B cell (primary cell): Measurements from ENCODE around the gene RUBCNL. TPM values are rescaled to one million over a fixed set of nuclear protein-coding genes. Genes with fewer than 3 reads are reported as not detected.

Source experiments
- ATAC-seq: fragments of 200-7000 bp; cut with Tn5 transposase; one replicate; pipeline ENCODE4 v1.10.0; 2021; ENCODE audit warnings: low read depth, mild to moderate bottlenecking, moderate number of reproducible peaks, moderate library complexity
- CTCF ChIA-PET: fragments of 350-600 bp; sonication (Branson Sonifier 250); formaldehyde crosslinking; loops from one replicate; lab custom pipeline; 2021; ENCODE audit warnings: antibody characterized with exemption, inconsistent platforms; lab: Charles Lee
- POLR2A ChIA-PET: fragments of 350-600 bp; sonication (Branson Sonifier 250); formaldehyde crosslinking; loops from one replicate; lab custom pipeline; 2021; ENCODE audit warnings: antibody characterized with exemption; lab: Charles Lee
- DNase-seq: peaks from one replicate; pipeline ENCODE4 v3.0.0; 2013
- H2AFZ ChIP-seq: 2 replicates; pipeline ENCODE4 v1.6.1; 2012; ENCODE audit warnings: mild to moderate bottlenecking, low read depth, low read length; ENCODE audit not compliant: insufficient read depth, poor library complexity, severe bottlenecking
- H3K27ac ChIP-seq, 2 donors: 1 replicate in 1 of 2; 2 replicates in 1 of 2; pipeline ENCODE4 v1.5.1; 2012 to 2013; ENCODE audit warnings: low read length in 2 of 2, mild to moderate bottlenecking in 2 of 2, moderate library complexity in 1 of 2
- H3K27me3 ChIP-seq, 4 experiments: fragments of 200-600 bp in 1 of 4; sonication (generic) in 1 of 4; replicated peaks in 1 of 4; 1 replicate in 2 of 4; 2 replicates in 2 of 4; pipeline versions ENCODE4 v1.6.1 to v1.7.0; 2013 to 2016; ENCODE audit warnings: low read length in 3 of 4, mild to moderate bottlenecking in 2 of 4, mixed read lengths in 1 of 4, moderate library complexity in 1 of 4; ENCODE audit not compliant: insufficient read depth in 4 of 4, control insufficient read depth in 3 of 4; ENCODE audit errors: control extremely low read depth in 1 of 4
- H3K36me3 ChIP-seq, 2 experiments: replicated peaks in 1 of 2; 1 replicate in 1 of 2; 2 replicates in 1 of 2; pipeline versions ENCODE4 v1.6.1 to v1.7.1; 2013; ENCODE audit warnings: low read length in 1 of 2; ENCODE audit not compliant: insufficient read depth in 2 of 2, control insufficient read depth in 1 of 2; ENCODE audit errors: control extremely low read depth in 1 of 2, extremely low read depth in 1 of 2
- H3K4me1 ChIP-seq, 2 donors: fragments of 200-600 bp in 1 of 2; sonication (generic) in 1 of 2; 1 replicate in 1 of 2; 2 replicates in 1 of 2; pipeline versions ENCODE4 v1.5.1 to v1.6.1; 2013 to 2017; ENCODE audit warnings: low read length in 2 of 2; ENCODE audit not compliant: control insufficient read depth in 2 of 2, insufficient read depth in 2 of 2
- H3K4me2 ChIP-seq: replicated peaks from 2 replicates; pipeline ENCODE3; 2012; ENCODE audit warnings: mild to moderate bottlenecking, low read depth, low read length; ENCODE audit not compliant: poor library complexity, severe bottlenecking
- H3K4me3 ChIP-seq, 5 experiments: fragments of 200-600 bp in 1 of 5; sonication (generic) in 1 of 5; 1 replicate in 3 of 5; 2 replicates in 2 of 5; pipeline versions ENCODE4 v1.5.1 to v1.7.0; 2011 to 2016; ENCODE audit warnings: low read length in 4 of 5, mild to moderate bottlenecking in 4 of 5, low read depth in 2 of 5, control low read depth in 1 of 5, moderate library complexity in 1 of 5; ENCODE audit not compliant: insufficient read depth in 1 of 5; ENCODE audit errors: control extremely low read depth in 1 of 5, extremely low read depth in 1 of 5
- H3K79me2 ChIP-seq: fragments of 200-600 bp; sonication (generic); one replicate; pipeline ENCODE4 v1.6.0; 2016; ENCODE audit warnings: low read length; ENCODE audit not compliant: control insufficient read depth, insufficient read depth
- H3K9ac ChIP-seq: fragments of 200-600 bp; sonication (generic); 2 replicates; pipeline ENCODE4 v1.6.1; 2017; ENCODE audit warnings: mild to moderate bottlenecking, low read length, moderate library complexity
- H3K9me3 ChIP-seq, 3 donors: one replicate each; pipeline versions ENCODE4 v1.6.1 to v1.7.1; 2013; ENCODE audit warnings: low read length in 2 of 3; ENCODE audit not compliant: control insufficient read depth in 2 of 3, insufficient read depth in 1 of 3; ENCODE audit errors: control extremely low read depth in 1 of 3
- H4K20me1 ChIP-seq: 2 replicates; pipeline ENCODE4 v1.6.0; 2012; ENCODE audit warnings: mild to moderate bottlenecking, low read length; ENCODE audit not compliant: insufficient read depth, control insufficient read depth, poor library complexity, severe bottlenecking
- H3K27ac Mint-ChIP-seq: one replicate; pipeline ENCODE4 v1.8.0; 2021; ENCODE audit warnings: mixed read lengths
- H3K27me3 Mint-ChIP-seq: one replicate; pipeline ENCODE4 v1.8.0; 2021; ENCODE audit warnings: mixed read lengths
- H3K4me1 Mint-ChIP-seq: one replicate; pipeline ENCODE4 v1.8.0; 2021; ENCODE audit warnings: mixed read lengths
- H3K4me3 Mint-ChIP-seq: one replicate; pipeline ENCODE4 v1.8.0; 2021; ENCODE audit warnings: mixed read lengths
- H3K9me3 Mint-ChIP-seq: one replicate; pipeline ENCODE4 v1.8.0; 2022; ENCODE audit warnings: mixed read lengths; ENCODE audit not compliant: insufficient read depth
- EZH2 ChIP-seq: IDR thresholded peaks from 2 replicates; pipeline ENCODE4 v1.6.1; 2012; ENCODE audit warnings: borderline replicate concordance, low read depth, mild to moderate bottlenecking, moderate library complexity, low read length; ENCODE audit not compliant: insufficient read depth, poor library complexity, severe bottlenecking
- WGBS: methylation state at CpG from one replicate; pipeline ENCODE4 v1.1.5; 2013; ENCODE audit warnings: missing lambda C conversion rate; ENCODE audit not compliant: insufficient coverage; 5-methylcytosine and 5-hydroxymethylcytosine counted together
- intact Hi-C: fragments of 100-400 bp; cut with micrococcal nuclease; formaldehyde crosslinking; loops from one replicate; pipeline ENCODE4 v1.10.0; 2022
- polyA plus RNA-seq: library from polyadenylated mRNA; depleted of rRNA; stranded (reverse); fragments of >200 nt; gene quantifications from 2 replicates; pipeline ENCODE4 v1.2.3, GENCODE V29; 2012
- total RNA-seq, 2 donors: library from RNA; stranded (reverse); fragments of 120-200 nt in 1 of 2; gene quantifications; 1 replicate in 1 of 2; 2 replicates in 1 of 2; pipeline versions ENCODE4 v1.2.3 to v1.2.4, GENCODE V29; 2013 to 2022
- TF ChIP-seq, protein P1 (sequence below): fragments of 200-600 bp; IDR thresholded peaks from one replicate; pipeline ENCODE4 v1.8.0; 2022; ENCODE audit warnings: antibody characterized with exemption, mild to moderate bottlenecking

Gene RUBCNL
- total and polyA plus RNA-seq, 2 donors (not counting 1 experiment from before 2014, with no cell fraction given), result 185 to 370 TPM

DNA sequence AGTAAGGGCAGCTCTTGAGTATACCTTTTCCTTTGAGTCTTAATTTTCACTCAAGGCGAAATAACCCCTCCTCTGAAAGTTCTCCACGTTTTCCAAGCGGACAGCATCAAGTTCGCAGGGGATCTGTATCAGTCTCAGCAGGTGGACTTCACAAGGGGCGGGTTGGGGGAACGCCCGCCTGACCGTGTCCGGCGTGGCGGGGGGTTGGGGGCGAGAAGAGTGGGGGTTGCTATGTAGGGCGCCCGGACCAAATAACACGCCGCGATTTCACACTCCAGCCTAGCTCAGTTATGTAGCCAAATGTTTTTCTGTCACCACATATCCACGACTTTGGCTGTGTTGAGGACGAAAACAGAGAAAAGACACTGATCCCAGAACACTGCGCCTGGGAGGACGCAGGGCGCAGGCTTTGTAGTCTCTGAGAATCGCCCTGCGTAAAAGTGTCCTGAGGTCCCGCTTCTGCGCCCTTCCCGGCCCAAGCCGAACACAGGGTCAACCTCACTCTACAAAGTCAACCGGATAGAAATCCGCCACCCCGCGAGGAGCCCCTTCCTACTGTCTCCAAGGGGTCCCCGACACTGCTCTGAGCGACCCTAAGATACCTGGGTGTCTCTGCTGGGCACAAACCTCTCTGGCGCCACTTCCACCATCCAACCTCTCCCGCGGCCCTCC, 524 bp downstream of the RUBCNL start:
- ChIA-PET CTCF (interaction anchor here (1.1 to 5.5 kb wide), 7 partner anchors 12 to 227 kb away, joined by 3 to 113 read pairs (median 5); no protein-coding TSS in a partner anchor), POLR2A (interaction anchor here (0.9 to 2.6 kb wide), 5 partner anchors 10 to 23 kb away, joined by 3 to 50 read pairs (median 12); no protein-coding TSS in a partner anchor)
- Mint-ChIP-seq H3K4me1 (peaks cover 57% of the 10 kb centered on the region), H3K4me3 (peak overlapping the region; percentile 92), H3K9me3 (no peaks in the 10 kb centered on the region), H3K27ac (peak overlapping the region; percentile 84), H3K27me3 (no peaks in the 10 kb centered on the region)
- intact Hi-C loops, result loop anchor here (1.0 to 10.0 kb wide), 7 partner anchors 9 to 598 kb away; no protein-coding TSS in a partner anchor
- peak overlapping the region; percentile 77 for H3K4me2 ChIP-seq
- WGBS, result 2% methylated on average over 31 of the region's 37 CpGs
- H3K36me3 ChIP-seq, result peaks cover 0 to 4% of the 10 kb centered on the region in 2 experiments
- H3K4me1 ChIP-seq, result peaks cover 58 to 62% of the 10 kb centered on the region in 2 donors
- H4K20me1 ChIP-seq, result no peaks in the 10 kb centered on the region
- DNase-seq (no peak), ATAC-seq (no peak)
- TF ChIP-seq, protein P1, sequence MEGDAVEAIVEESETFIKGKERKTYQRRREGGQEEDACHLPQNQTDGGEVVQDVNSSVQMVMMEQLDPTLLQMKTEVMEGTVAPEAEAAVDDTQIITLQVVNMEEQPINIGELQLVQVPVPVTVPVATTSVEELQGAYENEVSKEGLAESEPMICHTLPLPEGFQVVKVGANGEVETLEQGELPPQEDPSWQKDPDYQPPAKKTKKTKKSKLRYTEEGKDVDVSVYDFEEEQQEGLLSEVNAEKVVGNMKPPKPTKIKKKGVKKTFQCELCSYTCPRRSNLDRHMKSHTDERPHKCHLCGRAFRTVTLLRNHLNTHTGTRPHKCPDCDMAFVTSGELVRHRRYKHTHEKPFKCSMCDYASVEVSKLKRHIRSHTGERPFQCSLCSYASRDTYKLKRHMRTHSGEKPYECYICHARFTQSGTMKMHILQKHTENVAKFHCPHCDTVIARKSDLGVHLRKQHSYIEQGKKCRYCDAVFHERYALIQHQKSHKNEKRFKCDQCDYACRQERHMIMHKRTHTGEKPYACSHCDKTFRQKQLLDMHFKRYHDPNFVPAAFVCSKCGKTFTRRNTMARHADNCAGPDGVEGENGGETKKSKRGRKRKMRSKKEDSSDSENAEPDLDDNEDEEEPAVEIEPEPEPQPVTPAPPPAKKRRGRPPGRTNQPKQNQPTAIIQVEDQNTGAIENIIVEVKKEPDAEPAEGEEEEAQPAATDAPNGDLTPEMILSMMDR, result no peak
- no peak for TF ChIP-seq EZH2
- no peaks in the 10 kb centered on the region for H3K9me3 ChIP-seq
- peak overlapping the region; percentile 72 for H2AFZ ChIP-seq
- H3K4me3 ChIP-seq, result peak overlapping the region; percentile 74 to 95 (median 90)
- H3K27ac ChIP-seq, result peak overlapping the region; percentile 83 to 84
- peak overlapping the region; percentile 89 for H3K9ac ChIP-seq
- no peaks in the 10 kb centered on the region for H3K27me3 ChIP-seq
- peaks cover 73% of the 10 kb centered on the region for H3K79me2 ChIP-seq

DNA sequence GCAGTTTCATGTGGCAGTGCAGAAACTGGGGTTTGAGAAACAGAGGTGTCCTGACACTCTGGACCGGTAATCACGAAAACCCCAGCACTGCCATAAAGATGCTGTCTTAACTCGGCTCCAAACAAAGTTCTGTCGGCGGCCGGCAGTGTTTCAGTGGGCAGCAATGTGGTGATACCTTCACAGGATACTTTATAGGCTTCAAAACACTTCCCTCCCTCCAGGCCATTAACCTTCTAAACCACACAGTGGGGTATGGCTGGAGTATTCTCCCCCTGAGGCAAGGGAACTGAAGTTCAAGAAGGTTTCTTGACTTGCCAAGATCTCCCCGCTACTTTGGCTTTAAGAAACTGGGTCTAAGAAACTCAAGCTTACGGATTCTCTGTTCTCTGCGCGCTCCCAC, 1.1 kb downstream of the RUBCNL start:
- Mint-ChIP-seq H3K27ac (peak overlapping the region; percentile 84), H3K4me1 (peaks cover 62% of the 10 kb centered on the region), H3K4me3 (peak overlapping the region; percentile 92), H3K9me3 (no peaks in the 10 kb centered on the region), H3K27me3 (no peaks in the 10 kb centered on the region)
- peak overlapping the region; percentile 14 for H2AFZ ChIP-seq
- 20% methylated on average over 3 of the region's 10 CpGs for WGBS
- intact Hi-C loops, result loop anchor here (1.0 to 10.0 kb wide), 6 partner anchors 9 to 599 kb away; no protein-coding TSS in a partner anchor
- no peak for ATAC-seq
- TF ChIP-seq, protein P1, result no peak
- TF ChIP-seq EZH2, result no peak
- peaks cover 60 to 63% of the 10 kb centered on the region in 2 donors for H3K4me1 ChIP-seq
- peaks cover 79% of the 10 kb centered on the region for H3K79me2 ChIP-seq
- H3K9ac ChIP-seq, result peak overlapping the region; percentile 89
- peak overlapping the region; percentile 83 to 84 for H3K27ac ChIP-seq
- POLR2A ChIA-PET, result interaction anchor here (1.9 to 2.5 kb wide), 2 partner anchors 10 to 16 kb away, joined by 12 to 50 read pairs; no protein-coding TSS in a partner anchor
- CTCF ChIA-PET, result interaction anchor here (1.1 to 5.5 kb wide), 3 partner anchors 11 to 226 kb away, joined by 3 to 113 read pairs (median 5); no protein-coding TSS in a partner anchor
- peak overlapping the region; percentile 77 for H3K4me2 ChIP-seq
- peak overlapping the region; percentile 74 to 95 (median 90) for H3K4me3 ChIP-seq
- no peaks in the 10 kb centered on the region for H3K27me3 ChIP-seq
- H3K9me3 ChIP-seq, result no peaks in the 10 kb centered on the region
- H4K20me1 ChIP-seq, result no peaks in the 10 kb centered on the region
- DNase-seq, result peak; percentile 43
- peaks cover 0 to 4% of the 10 kb centered on the region in 2 experiments for H3K36me3 ChIP-seq
